Liver (tissue), 3 donors: ENCODE data around the gene TMEM178B.
"Not testable (repeated sequence)": the region's sequence is repeated elsewhere in the genome, so short reads cannot be mapped to it uniquely, and the experiment has no call there.

Experiments
- ATF3 ChIP-seq: IDR thresholded peaks from 2 replicates; pipeline ENCODE4 v1.6.1; 2016; ENCODE audit warnings: antibody characterized with exemption
- CTCF ChIP-seq: fragments of 150-350 bp; IDR thresholded peaks from 2 replicates; pipeline ENCODE4 v1.5.1; 2017; ENCODE audit warnings: improper control_type of control experiment, low read depth, low read length; ENCODE audit not compliant: missing input control
- GABPA ChIP-seq, 2 donors: IDR thresholded peaks in 1 of 2; conservative IDR thresholded peaks in 1 of 2; 2 replicates each; pipeline ENCODE4 v1.6.1; 2016; ENCODE audit warnings: antibody characterized with exemption in 2 of 2, mild to moderate bottlenecking in 1 of 2, moderate library complexity in 1 of 2
- JUND ChIP-seq, 2 donors: IDR thresholded peaks; 2 replicates each; pipeline ENCODE4 v1.6.1; 2016; ENCODE audit warnings: antibody characterized with exemption in 2 of 2
- REST ChIP-seq: IDR thresholded peaks from 2 replicates; pipeline ENCODE4 v1.6.1; 2016; ENCODE audit warnings: antibody characterized with exemption, mild to moderate bottlenecking
- TAF1 ChIP-seq: conservative IDR thresholded peaks from 2 replicates; pipeline ENCODE4 v1.6.1; 2016; ENCODE audit warnings: antibody characterized with exemption, mild to moderate bottlenecking
- YY1 ChIP-seq: IDR thresholded peaks from 2 replicates; pipeline ENCODE4 v1.6.1; 2016; ENCODE audit warnings: antibody characterized with exemption, mild to moderate bottlenecking
- ZBTB33 ChIP-seq: IDR thresholded peaks from 2 replicates; pipeline ENCODE4 v1.6.1; 2016; ENCODE audit warnings: antibody characterized with exemption
- donor health status: healthy.
- donor health status: healthy.

- not testable (repeated sequence) for TF ChIP-seq CTCF; GABPA (IDR thresholded peaks at IDR 0.05 in 1 of 2, conservative IDR thresholded peaks at IDR 0.05 in 1 of 2); REST; JUND (IDR thresholded peaks at IDR 0.05); TAF1; YY1; ATF3; ZBTB33
Observed at GRCh38 chr7:141169157-141169556, 95.3 kb downstream of the TMEM178B start.
